Muscle layer of duodenum (tissue), 2 donors: Measurements from ENCODE around the gene TREX2.

Source experiments
- H3K27ac ChIP-seq: one replicate; pipeline ENCODE4 v1.7.0; 2013; ENCODE audit warnings: mild to moderate bottlenecking, low read length
- H3K27me3 ChIP-seq: one replicate; pipeline ENCODE4 v1.7.0; 2013; ENCODE audit warnings: low read depth, mild to moderate bottlenecking, control low read depth, low read length
- H3K36me3 ChIP-seq, 2 donors: one replicate each; pipeline ENCODE4 v1.7.0; 2013; ENCODE audit warnings: low read length in 2 of 2, control low read depth in 1 of 2, mild to moderate bottlenecking in 1 of 2; ENCODE audit not compliant: insufficient read depth in 2 of 2, control insufficient read depth in 1 of 2
- H3K4me1 ChIP-seq, 2 donors: one replicate each; pipeline ENCODE4 v1.7.0; 2013; ENCODE audit warnings: low read length in 2 of 2, mild to moderate bottlenecking in 2 of 2, control low read depth in 1 of 2, moderate library complexity in 1 of 2; ENCODE audit not compliant: insufficient read depth in 2 of 2, control insufficient read depth in 1 of 2
- H3K4me3 ChIP-seq, 2 donors: one replicate each; pipeline ENCODE4 v1.7.0; 2013; ENCODE audit warnings: low read length in 2 of 2, low read depth in 1 of 2, mild to moderate bottlenecking in 1 of 2
- H3K9me3 ChIP-seq, 2 donors: one replicate each; pipeline ENCODE4 v1.7.0; 2013; ENCODE audit warnings: low read length in 2 of 2, control low read depth in 1 of 2, mild to moderate bottlenecking in 1 of 2; ENCODE audit not compliant: control insufficient read depth in 1 of 2
- donor health status: healthy.

The TREX2 gene

DNA sequence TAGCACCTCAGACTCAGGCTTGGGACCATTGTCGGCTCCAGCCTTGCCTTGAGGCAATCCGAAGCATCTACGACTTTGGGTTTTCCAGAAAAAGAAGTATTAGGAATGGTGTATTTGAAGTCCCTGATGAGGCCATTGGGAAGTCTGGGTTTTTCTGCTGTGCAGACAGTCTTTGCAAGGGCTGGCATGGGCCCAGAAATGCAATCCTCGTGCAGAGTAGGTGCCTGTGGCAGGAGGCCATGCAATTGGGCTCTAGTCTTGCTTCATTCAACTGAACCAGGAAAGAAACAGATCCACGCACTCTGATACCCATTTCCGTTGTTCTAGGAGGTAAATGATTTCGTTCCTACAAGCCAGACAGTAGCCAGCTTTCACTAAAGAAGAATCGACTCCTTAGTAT, 22.2 kb downstream of the TREX2 start:
- Histone ChIP-seq H3K9me3 (no peaks in the 10 kb centered on the region), H3K27ac (no peak overlapping the region), H3K4me1 (no peaks in the 10 kb centered on the region), H3K36me3 (peaks cover 0 to 14% of the 10 kb centered on the region in 2 donors), H3K4me3 (no peak overlapping the region), H3K27me3 (no peaks in the 10 kb centered on the region)

DNA sequence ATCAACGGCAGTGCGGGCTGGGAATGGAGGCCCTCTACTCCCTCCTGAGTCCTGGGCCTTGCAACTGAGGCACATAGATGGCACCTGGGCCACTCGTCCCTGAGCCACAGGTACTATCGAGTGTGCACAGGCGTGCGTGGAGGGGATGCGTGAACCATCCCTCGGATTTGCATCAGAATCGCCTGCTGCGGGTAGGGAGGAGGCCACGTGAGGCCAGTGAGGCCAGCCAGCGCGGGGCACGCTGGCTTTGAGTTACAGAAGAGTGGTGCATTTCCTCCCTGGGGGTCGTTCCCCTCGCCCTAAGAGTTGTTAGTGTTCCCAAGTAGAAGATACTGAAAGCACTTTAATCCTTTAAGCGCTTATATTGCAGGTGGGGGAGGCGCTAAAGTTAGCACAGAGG, 24.0 kb downstream of the TREX2 start:
- Histone ChIP-seq H3K27ac (no peak overlapping the region), H3K9me3 (no peaks in the 10 kb centered on the region), H3K27me3 (no peaks in the 10 kb centered on the region), H3K4me1 (no peaks in the 10 kb centered on the region), H3K36me3 (peaks cover 0 to 14% of the 10 kb centered on the region in 2 donors), H3K4me3 (no peak overlapping the region)

DNA sequence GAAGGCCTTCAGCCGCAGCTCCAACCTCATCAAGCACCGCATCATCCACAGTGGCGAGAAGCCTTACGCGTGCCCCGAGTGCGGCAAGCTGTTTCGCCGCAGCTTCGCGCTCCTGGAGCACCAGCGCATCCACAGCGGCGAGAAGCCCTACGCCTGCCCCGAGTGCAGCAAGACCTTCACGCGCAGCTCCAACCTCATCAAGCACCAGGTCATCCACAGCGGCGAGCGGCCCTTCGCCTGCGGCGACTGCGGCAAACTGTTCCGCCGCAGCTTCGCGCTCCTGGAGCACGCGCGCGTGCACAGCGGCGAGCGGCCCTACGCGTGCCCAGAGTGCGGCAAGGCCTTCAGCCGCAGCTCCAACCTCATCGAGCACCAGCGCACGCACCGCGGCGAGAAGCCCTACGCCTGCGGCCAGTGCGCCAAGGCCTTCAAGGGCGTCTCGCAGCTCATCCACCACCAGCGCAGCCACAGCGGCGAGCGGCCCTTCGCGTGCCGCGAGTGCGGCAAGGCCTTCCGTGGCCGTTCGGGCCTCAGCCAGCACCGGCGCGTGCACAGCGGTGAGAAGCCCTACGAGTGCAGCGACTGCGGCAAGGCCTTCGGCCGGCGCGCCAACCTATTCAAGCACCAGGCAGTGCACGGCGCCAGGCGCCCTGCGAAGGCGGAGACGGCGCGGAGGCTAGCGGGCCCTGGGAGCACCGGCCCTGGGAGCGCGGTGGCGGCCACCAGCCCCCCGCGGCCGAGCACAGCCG, 24.8 kb downstream of the TREX2 start:
- Histone ChIP-seq H3K27ac (no peak overlapping the region), H3K36me3 (peaks cover 0 to 14% of the 10 kb centered on the region in 2 donors), H3K27me3 (no peaks in the 10 kb centered on the region), H3K4me1 (no peaks in the 10 kb centered on the region), H3K9me3 (no peaks in the 10 kb centered on the region), H3K4me3 (no peak overlapping the region)

GRCh38 chrX:153417637-153418036, 28.2 kb downstream of the TREX2 start:
- Histone ChIP-seq H3K36me3 (peaks cover 0 to 14% of the 10 kb centered on the region in 2 donors), H3K4me3 (no peak overlapping the region), H3K27ac (no peak overlapping the region), H3K4me1 (no peaks in the 10 kb centered on the region), H3K27me3 (no peaks in the 10 kb centered on the region), H3K9me3 (no peaks in the 10 kb centered on the region)

GRCh38 chrX:153416781-153417450, 28.9 kb downstream of the TREX2 start:
- Histone ChIP-seq H3K27me3 (no peaks in the 10 kb centered on the region), H3K4me3 (no peak overlapping the region), H3K36me3 (peaks cover 0 to 13% of the 10 kb centered on the region in 2 donors), H3K27ac (no peak overlapping the region), H3K4me1 (peaks cover 0 to 5% of the 10 kb centered on the region in 2 donors), H3K9me3 (no peaks in the 10 kb centered on the region)

DNA sequence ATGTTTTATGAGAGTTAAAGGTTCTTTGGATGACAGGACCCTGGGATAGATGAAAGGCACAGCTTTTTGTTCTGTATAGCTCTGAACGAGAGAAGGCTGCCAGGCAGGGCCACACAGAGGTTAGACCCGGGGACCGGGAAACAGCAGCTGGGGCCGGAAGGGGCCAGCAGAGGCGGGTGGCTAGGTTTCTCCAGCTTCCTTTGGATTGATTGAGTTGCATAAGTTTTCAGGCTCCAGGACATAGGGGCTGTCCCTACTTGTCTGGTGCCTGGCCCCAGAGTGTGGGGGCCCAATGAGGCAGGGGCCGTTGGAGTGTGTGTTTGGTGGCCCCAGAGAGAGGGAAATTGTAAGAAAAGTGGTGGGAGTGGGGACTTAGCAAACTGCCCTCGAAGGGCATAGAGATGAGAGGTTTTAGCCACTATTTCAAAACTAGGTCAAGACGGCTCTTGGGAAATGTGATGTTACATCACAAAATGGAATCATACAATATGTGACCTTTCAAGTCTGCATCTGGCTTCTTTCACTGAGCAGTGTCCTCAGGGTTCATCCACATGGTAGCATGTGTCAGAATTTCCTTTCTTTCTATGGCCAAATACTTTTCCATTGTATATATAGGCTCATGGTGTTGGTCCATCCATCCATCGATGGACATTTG, 30.9 kb downstream of the TREX2 start:
- Histone ChIP-seq H3K4me1 (peaks cover 0 to 7% of the 10 kb centered on the region in 2 donors), H3K27ac (no peak overlapping the region), H3K27me3 (no peaks in the 10 kb centered on the region), H3K4me3 (no peak overlapping the region), H3K9me3 (no peaks in the 10 kb centered on the region), H3K36me3 (no peaks in the 10 kb centered on the region)

DNA sequence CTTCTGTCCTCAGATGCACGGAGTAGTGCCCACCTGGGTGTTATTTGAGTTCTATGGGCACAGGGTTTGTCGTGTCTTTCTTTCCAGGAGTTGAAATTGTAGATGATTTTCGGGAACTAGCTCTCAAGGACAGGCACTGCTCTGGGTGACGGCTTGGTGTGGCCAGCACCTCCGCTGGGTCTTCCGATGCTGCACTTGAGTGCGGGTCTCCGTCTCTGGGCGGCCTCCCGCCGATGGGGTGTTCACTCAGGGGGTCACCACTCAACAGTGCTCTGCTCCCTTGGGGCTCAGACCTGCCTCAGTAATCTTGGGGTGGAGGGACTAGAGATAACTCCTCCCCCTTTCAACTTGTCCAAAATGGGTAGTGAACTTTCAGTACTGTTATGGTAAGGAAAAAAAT, 32.1 kb downstream of the TREX2 start:
- Histone ChIP-seq H3K4me3 (no peak overlapping the region), H3K4me1 (peaks cover 0 to 7% of the 10 kb centered on the region in 2 donors), H3K27me3 (no peaks in the 10 kb centered on the region), H3K9me3 (no peaks in the 10 kb centered on the region), H3K36me3 (no peaks in the 10 kb centered on the region), H3K27ac (no peak overlapping the region)

DNA sequence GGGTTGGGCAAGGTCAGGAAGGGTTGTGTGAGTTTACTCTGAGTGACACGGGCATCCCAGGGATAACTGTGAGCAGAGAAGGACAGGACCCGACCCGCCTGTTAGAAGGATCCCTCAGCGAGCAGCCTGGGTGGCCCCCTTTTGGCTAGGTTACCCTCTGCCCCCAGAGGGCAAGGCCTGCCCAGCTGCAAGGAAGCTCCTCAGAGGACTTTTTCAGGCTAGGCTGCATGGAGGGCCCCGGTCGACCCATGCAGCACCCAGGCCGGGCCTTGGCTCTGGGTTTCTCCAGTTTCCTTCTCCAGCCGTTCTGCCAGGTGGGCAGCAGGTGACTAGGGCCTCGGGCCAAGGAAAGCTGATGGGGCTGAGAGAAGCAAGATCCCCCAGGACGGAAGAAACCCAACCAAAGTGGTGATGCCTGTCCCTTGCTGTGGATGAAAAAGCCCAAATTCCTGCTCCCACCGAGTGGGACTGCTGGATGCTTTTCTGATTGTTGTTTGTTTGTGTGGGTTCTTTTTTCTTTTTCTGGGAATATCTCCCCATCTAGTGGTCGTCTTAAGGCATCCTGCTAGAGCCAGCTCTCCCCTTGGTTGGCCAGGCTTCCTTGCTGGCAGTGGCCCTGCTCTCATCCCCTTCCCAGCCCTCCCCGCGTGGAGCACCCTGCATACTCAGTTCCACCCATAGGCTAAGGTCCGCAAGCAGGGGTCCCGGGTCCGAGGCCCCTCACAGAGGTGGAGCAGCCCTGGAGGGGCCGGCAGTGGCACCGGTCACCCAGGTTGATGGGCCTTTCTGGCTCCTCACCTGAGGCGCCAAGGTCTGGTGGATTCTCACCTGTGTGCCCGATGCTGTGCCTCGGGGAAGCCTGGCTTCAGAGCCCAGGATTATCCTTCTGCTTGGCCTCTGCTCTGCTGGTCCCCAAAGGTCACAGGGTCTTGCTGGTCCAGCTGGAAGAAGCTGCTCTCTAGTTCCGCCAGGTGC, 32.8 kb downstream of the TREX2 start:
- Histone ChIP-seq H3K36me3 (no peaks in the 10 kb centered on the region), H3K27me3 (no peaks in the 10 kb centered on the region), H3K4me1 (peaks cover 0 to 7% of the 10 kb centered on the region in 2 donors), H3K9me3 (no peaks in the 10 kb centered on the region), H3K27ac (no peak overlapping the region), H3K4me3 (peak overlapping the region in 1 of 2 donors; percentile 39)

GRCh38 chrX:153411988-153412574, 33.8 kb downstream of the TREX2 start:
- no peaks in the 10 kb centered on the region for H3K36me3 ChIP-seq
- no peaks in the 10 kb centered on the region for H3K27me3 ChIP-seq
- H3K27ac ChIP-seq: peak overlapping the region; percentile 39
- no peaks in the 10 kb centered on the region for H3K9me3 ChIP-seq
- H3K4me1 ChIP-seq: peaks cover 0 to 7% of the 10 kb centered on the region in 2 donors
- H3K4me3 ChIP-seq: peak overlapping the region; percentile 39 to 61

DNA sequence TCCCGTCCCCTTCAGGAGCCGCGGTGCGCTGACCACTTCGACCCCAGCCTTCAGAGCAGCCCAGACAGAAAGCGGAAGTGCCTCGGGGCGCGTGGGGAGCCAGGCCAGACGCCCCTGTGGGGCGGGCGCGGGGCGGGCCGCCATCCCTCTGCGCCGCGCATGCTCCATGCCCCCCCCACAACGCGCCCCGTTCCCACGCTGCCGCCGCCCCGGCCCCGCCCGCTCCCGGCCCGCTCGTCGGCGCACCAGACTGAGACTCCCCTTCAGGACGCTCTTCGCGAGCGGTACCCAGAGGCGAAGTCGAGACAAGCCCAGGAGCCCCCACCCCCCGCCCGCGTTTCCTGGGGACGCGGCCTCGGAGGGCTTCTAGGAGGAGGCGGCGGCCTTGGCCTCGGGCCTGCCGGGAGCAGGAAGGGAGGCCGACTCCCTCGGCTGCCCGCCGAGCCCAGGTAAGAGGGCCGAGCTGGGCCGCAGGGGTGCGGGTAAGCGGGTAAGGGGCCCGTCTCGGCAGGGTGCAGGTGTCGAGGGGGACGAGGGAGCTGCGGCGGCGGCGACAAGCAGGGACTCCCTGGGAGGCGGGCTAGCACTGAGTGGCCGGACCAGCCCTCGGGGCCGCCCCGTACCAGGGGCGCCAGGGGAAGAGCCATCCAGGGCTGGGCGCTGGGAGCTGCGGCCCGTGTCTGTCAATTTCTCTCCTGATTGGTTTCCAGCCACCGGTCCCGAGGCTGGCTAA, 34.4 kb downstream of the TREX2 start, which contains the start of gene ZFP92:
Gene ZFP92, plus strand, starts transcription at position 218 of the 733 bp plus-strand sequence. CDS start 6,851 bp downstream, outside the sequence.
- Histone ChIP-seq H3K4me3 (peak within 1 kb of the TSS; percentile 39 to 61), H3K27me3 (no peaks in the 10 kb centered on the region), H3K27ac (peak within 1 kb of the TSS; percentile 39), H3K36me3 (no peaks in the 10 kb centered on the region), H3K9me3 (no peaks in the 10 kb centered on the region), H3K4me1 (peaks cover 0 to 7% of the 10 kb centered on the region in 2 donors)
